GM10266 (cell line): ENCODE data around the gene ZNF32.
"Not testable (repeated sequence)": the region's sequence is repeated elsewhere in the genome, so short reads cannot be mapped to it uniquely, and the experiment has no call there.

Experiments
- DNase-seq: peaks from one replicate; pipeline ENCODE4 v3.0.0; 2012; ENCODE audit errors: extremely low spot score
- TF ChIP-seq, protein P1 (sequence below): IDR thresholded peaks from 2 replicates; pipeline ENCODE4 v1.5.1; 2012; ENCODE audit warnings: mild to moderate bottlenecking, low read depth; ENCODE audit not compliant: control insufficient read depth, insufficient read depth; ENCODE audit errors: missing control alignments

Gene ZNF32

DNA sequence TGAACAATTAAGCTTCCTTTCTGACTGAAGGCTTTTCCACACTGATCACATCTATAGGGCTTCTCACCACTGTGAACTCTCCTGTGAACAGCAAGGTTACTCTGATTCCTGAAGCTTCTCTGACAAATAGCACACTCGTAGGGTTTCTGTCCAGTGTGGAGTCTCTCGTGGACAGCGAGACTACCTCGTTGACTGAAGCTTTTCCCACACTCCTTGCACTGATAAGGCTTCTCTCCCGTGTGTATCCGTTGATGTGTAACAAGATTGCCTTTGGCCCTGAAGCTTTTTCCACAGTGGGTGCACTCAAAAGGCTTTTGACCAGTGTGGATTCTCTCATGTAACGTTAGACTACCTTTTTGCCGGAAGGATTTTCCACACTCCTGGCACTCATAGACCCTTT lies 4.4 kb downstream of the ZNF32 start:
- no peak for DNase-seq
- TF ChIP-seq, protein P1, sequence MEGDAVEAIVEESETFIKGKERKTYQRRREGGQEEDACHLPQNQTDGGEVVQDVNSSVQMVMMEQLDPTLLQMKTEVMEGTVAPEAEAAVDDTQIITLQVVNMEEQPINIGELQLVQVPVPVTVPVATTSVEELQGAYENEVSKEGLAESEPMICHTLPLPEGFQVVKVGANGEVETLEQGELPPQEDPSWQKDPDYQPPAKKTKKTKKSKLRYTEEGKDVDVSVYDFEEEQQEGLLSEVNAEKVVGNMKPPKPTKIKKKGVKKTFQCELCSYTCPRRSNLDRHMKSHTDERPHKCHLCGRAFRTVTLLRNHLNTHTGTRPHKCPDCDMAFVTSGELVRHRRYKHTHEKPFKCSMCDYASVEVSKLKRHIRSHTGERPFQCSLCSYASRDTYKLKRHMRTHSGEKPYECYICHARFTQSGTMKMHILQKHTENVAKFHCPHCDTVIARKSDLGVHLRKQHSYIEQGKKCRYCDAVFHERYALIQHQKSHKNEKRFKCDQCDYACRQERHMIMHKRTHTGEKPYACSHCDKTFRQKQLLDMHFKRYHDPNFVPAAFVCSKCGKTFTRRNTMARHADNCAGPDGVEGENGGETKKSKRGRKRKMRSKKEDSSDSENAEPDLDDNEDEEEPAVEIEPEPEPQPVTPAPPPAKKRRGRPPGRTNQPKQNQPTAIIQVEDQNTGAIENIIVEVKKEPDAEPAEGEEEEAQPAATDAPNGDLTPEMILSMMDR, result no peak

DNA sequence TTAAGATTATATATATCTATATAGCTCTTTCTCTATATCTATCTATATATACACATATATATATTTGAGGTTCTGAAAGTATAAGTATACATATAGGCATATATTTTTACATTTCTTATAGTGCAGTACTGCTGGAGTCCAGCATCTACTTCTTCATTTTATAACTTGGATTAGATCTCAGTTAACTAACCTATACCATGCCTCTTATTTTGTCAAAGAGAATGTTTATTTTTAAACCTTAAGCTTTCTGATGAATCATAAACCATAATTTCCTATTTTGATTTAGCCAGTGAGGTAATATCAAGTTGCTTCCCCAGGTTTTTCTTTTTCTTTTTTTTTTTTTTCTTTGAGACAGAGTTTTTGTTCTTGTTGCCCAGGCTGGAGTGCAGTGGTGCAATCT lies 8.1 kb downstream of the ZNF32 start:
- DNase-seq, result no peak
- TF ChIP-seq, protein P1, result no peak

DNA sequence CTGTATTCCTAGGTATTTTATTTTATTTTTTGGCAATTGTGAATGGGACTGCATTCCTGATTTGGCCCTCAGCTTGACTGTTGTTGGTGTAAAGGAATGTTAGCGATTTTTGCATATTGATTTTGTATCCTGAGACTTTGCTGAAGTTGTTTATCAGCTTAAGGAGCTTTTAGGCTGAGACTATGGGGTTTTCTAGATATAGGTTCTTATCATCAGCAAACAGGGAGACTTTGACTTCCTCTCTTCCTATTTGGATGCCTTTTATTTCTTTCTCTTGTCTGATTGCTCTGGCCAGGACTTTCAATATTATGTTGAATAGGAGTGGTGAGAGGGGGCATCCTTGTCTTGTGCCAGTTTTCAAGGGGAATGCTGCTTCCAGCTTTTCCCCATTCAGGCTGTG lies 12.9 kb downstream of the ZNF32 start:
- not testable (repeated sequence) for DNase-seq

DNA sequence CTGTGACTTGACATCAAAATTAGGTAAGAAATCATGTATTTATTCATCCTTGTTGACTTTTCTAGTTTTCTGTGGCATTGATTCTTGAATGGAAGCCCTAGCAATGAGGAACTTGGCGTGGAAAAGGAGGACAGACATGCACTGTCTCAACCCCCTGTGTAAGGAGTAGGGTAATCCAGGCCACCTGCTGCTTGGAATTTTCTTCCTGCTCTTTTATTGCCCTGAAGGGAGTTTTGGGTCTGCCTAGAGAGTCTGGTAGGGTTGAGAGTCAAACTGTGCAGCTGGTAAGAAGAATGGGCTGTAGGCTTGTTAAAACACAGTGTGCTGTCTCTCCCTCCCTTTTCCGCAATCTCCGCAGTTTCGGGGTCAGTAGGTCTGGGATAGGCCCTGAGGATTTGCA lies 19.7 kb downstream of the ZNF32 start:
- TF ChIP-seq, protein P1, result no peak
- no peak for DNase-seq

DNA sequence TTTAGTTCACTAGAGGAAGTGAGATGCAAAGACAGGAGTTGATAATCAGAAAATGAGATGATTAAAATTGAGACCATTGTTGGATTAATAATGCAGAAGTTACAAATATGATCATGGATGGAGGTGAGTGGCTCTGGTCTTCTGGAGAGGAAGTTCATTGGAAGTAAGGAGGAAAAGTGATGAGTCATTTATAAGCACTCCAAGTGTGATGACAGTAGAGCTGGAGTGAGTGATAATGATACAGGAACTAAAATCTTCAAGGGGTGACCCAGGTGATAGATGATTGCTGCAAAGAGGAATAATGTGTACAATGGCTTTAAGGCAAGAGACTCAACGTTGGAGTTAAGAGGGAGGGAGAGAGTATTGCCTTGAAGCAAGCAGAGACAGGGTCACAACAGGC lies 20.7 kb downstream of the ZNF32 start:
- no peak for DNase-seq
- TF ChIP-seq, protein P1, result no peak

DNA sequence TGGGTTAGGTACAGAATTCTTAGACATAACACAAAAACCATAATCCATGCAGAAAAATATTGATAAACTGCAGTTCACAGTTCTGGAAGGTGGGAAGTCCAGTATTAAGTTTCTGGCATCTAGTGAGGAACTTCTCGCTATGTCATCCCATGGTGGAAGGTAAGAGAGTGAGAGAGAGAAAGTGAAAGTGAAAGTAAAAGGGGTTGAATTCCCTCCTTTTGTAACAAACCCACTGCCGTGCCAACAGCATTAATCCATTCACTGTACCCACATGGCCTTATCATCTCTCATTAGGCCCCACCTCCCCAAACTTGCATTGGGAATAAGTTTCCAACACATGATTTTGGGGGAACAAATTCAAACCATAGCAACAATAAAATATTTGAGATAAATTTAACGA lies 25.3 kb downstream of the ZNF32 start:
- TF ChIP-seq, protein P1, result no peak
- DNase-seq, result no peak

DNA sequence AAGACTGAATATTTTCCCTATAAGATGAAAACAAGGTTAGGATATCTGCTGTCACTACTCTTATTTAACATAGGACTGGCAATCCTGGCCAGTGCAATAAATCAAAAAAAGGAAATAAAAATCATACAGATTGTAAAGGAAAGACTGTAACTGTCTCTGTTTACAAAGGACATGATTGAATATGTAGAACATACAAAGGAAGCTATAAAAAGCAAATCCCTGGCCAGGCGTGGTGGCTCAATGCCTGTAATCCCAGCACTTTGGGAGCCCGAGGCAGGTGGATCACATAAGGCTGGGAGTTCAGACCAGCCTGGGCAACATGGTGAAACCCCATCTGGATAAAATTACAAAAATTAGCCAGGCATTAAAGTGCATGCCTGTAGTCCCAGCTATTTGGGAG lies 26.6 kb downstream of the ZNF32 start:
- no peak for DNase-seq
- TF ChIP-seq, protein P1, result no peak

DNA sequence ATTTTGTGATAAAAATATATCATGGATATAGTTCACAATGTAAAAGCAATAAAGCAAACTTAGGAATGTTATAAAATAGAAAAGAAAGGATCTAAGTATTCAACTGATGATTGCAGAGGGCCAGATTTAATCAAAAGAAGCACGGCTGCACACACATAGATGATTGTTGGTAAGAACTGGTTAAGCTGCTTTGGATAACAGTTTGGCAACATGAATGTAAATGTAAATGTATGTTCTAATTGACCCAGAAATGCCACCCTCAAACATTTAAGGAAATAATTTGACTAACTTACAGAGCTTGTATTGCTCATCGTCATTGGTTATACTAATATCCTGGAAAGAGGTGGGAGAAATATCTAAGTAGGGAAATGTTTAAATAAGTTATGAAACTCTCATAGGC lies 29.3 kb downstream of the ZNF32 start:
- no peak for DNase-seq
- TF ChIP-seq, protein P1, result no peak
